Measurements from ENCODE around the gene PPP1R12B.
A peak's percentile ranks its signal among the peaks of the same experiment; 100 is the strongest.

Gene PPP1R12B, protein sequence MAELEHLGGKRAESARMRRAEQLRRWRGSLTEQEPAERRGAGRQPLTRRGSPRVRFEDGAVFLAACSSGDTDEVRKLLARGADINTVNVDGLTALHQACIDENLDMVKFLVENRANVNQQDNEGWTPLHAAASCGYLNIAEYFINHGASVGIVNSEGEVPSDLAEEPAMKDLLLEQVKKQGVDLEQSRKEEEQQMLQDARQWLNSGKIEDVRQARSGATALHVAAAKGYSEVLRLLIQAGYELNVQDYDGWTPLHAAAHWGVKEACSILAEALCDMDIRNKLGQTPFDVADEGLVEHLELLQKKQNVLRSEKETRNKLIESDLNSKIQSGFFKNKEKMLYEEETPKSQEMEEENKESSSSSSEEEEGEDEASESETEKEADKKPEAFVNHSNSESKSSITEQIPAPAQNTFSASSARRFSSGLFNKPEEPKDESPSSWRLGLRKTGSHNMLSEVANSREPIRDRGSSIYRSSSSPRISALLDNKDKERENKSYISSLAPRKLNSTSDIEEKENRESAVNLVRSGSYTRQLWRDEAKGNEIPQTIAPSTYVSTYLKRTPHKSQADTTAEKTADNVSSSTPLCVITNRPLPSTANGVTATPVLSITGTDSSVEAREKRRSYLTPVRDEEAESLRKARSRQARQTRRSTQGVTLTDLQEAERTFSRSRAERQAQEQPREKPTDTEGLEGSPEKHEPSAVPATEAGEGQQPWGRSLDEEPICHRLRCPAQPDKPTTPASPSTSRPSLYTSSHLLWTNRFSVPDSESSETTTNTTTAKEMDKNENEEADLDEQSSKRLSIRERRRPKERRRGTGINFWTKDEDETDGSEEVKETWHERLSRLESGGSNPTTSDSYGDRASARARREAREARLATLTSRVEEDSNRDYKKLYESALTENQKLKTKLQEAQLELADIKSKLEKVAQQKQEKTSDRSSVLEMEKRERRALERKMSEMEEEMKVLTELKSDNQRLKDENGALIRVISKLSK

DNA sequence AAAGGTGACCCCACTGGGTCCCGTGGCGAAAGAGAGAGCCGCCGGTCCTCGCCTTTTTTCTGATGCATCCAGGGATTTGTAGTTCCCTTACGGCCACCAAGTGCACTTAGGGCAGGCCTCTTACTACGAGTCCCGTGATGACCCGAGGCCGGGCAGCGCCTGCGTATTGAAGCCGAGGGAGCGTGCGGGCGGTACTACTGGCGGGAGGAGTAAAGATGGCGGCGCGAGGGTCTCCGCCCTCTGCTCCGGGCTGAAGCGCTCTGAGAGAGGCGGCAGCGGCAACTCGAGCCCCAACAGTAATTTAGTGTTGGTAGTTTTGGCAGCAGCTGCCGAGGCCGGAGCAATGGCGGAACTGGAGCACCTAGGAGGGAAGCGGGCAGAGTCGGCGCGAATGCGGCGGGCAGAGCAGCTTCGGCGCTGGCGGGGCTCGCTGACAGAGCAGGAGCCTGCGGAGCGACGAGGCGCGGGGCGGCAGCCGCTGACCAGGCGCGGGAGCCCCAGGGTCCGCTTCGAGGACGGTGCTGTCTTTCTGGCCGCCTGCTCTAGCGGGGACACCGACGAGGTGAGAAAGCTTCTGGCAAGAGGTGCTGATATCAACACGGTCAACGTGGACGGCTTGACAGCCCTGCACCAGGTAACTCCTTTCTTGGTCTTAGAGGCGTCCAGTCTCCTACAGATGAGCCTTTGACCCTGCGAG, at the start of gene PPP1R12B:
Gene PPP1R12B (plus strand): TSS at position 191 of the 697 bp plus-strand sequence. CDS start 153 bp downstream, at position 344.
- peak; percentile 99 for DNase-seq

DNA sequence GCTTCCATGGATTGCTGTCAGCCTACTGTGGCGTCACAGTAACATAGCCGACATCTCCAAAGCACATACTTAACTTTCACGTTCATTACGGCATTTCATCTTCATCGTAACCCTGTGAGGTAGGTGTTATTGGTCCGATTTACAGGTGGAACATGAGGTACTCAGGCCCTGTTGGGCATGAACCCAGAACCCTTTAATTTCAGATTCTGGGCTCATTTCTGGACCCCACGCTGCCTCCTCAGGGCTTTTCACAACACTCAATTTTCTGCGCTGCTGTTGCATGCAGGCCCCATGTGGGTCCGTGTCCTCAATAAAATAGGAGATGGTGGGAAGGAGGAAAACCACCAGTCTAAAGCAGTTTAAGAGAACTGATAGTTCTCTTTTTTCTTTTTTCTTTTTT, 46.3 kb upstream of the PPP1R12B start:
- no peak for DNase-seq

DNA sequence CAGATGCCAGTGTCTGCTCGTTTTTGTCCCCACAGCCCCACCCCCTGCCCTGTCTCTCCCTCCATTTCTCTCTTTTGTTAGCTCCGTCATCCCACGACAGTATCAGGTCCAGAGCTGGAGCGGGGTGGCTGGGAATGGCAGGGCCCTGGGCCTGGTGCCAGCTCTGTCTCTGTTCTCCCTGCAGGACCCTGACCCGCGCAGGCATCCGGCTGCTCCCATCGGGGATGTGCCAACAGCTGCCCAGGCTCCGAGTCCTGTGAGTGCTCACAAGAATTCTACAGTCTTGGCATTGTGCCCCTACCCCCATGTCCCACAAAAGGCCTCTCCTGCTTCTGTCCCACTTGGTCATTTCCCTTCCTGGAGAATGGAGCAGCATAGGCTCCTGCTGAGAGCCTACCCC, 44.1 kb upstream of the PPP1R12B start:
- DNase-seq = no peak

DNA sequence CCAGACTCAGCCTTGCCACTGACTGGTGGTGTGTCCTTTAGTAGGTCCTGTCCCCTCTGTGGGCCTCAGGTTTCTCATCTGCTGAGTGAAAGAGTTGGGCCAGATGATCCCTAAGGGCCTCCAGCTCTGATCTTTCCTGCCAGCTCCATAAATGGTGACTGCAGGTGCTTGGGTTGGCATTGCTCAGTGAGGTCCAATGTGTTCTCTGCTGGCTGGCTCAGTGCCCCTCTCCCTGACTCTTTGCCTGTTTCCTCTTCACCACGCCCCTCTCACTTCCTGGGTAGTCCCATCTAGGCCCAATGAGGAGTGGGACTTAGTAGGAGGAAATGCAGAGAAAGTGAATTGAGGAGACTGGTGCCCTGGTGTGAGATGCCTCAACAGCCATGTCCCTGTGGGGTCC, 43.3 kb upstream of the PPP1R12B start:
- no peak for DNase-seq

DNA sequence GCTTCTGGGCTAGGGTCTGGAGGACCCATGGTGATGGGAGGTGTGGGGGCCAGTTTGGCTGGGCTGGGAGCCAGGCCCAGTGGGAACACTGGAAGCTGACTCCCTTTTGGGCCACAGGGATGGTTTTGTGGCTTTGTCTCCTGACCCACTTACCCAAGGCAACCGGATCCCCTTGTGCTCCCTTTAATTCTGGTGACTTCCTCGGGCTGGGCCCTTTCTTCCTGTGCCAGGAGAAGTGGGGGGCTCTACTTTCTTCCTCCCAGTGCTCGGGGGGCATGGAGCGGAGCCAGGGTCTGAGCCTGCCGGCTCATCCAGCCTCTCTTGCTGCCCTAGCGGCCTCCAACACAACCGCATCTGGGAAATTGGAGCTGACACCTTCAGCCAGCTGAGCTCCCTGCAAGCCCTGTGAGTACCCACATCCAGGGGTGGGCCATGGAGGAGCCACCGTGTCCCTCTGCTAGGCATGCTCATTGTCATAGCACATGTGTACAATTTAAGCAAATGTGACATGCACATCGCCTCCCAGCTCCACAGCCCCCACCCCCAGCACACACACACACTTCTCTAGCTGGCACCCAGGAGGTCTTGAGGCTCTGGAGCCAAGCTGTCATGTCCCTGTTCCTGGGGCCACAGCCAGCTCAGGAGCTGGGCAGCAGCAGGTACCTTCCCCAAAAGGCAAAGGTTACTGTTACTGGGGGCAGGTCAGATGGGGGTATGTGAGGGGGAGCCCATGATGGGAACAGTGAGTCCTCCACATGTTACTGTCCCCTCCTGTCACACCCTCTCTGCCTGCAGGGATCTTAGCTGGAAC, 41.8 kb upstream of the PPP1R12B start:
- DNase-seq = no peak

DNA sequence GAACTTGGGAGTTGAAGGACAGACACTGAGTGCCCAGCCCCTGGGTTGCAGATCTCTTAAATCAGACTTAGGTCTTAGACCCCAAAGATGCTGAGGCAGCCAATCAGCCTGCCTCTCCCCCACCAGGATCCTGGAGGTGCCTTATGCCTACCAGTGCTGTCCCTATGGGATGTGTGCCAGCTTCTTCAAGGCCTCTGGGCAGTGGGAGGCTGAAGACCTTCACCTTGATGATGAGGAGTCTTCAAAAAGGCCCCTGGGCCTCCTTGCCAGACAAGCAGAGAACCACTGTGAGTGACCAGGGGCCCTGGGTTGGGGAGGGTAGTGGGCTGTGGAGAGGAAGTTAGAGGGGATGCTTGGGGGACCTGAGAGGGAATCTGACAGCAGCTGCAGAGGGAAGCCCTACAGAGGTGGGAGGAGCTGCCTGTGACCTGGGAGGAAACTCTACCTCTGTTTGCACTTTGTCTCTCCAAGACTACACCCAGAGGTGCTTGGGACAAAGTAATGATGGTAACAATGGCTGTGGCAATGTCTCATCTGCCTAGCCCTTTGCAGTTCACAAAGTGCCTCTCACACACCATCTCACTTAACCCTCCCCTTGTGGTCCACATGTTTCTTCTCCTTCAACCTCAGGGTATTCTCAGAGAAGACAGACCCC, 38.3 kb upstream of the PPP1R12B start:
- no peak for DNase-seq

DNA sequence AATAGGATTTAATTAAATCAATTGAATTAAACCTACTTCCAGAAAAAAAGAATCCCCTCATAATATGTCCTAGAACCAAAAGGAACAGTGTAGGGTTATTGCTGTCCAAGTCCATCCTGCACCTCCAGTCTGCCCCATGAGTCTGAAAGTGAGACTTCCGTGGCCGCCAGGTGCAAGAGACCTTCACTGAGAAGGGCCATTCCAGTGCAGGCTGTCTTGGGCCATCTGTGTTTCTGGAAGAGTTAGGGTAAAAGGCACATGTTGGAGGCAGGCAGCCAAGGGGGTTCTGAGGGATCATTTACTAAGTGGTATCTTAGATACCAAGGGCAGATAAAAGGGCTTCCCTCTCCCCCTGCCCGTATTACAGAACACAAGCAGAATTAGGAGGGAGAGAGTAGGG, 37.8 kb upstream of the PPP1R12B start:
- DNase-seq = no peak

DNA sequence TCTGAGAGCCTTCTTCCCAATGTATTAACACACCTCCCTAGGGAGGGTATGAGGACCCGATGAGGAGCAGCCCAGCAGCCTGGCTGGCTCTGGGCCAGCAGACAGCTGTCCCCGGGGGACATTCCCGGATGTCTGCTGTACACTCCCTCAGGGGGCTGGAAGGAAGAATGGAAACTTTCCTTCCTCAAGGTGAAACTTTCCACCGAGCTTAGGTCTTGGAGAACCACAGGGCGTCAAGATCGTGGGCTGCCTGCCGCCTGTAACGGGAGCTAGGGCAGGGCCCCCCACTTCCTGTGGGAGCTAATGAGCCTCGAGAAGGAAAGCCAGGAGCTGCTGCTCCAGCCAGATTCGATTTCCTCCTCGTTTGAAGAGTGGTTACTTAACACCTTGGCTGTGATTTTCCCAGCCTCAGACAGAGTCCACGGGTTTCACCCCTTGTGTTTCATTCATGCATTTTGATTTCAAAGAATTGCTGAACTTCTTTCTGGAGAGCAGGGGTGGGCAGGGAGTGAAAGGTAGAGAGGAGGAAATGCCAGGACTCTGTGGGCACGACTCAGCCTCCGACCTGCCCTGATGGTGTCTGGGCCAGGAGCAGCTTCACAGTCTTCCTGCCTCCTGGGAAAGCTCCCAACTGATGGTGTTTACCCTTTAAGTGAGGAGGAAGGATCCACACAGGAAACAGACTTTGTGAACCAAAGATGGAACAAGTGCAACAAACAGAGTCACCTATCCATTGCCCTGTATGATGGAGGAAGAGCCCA, 36.4 kb upstream of the PPP1R12B start:
- DNase-seq = no peak

DNA sequence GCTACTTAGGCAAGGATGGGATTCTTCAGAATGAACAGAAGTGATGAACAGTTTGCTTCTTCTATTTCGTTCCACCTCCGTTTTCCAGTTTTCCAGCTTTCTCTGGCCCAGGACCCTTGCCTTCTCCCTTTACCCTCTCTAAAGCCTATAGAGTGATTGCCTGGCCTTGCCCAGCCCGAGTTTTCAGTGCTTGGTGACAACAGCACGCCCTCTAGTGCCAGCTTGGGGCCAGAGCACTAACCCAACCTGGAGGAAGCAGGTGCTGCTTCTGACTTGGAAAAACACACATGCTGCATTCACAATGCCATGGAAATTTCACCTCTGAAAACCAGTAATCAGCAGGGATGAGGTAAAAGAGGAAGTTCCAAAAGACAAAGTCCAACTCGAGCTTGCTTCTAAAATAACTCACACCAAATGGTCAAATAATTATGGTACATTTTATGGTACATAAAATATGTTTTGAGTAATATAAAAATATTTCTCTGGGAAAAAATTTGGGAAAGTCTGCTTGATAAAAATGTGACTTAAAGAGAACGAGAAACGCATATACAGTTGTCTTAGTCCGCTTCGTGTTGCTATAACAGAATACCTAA, 32.8 kb upstream of the PPP1R12B start:
- peak; percentile 72 for DNase-seq

DNA sequence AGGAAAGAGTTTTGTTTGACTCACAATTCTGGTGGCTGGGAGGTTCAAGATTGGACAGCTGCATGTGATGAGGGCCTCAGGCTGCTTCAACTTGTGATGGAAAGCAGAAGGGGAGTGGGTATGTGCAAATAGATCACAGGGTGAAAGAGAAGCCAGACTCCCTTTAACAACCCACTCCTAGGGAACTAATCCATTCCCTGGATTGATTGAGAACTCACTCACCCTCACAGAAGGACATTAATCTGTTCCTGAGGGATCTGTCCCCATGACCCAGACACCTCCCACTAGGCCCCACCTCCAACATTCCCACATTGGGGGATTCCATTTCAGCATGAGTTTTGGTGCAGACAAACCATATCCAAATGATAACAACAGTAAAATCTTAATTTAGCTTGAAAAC, 32.3 kb upstream of the PPP1R12B start:
- no peak for DNase-seq

DNA sequence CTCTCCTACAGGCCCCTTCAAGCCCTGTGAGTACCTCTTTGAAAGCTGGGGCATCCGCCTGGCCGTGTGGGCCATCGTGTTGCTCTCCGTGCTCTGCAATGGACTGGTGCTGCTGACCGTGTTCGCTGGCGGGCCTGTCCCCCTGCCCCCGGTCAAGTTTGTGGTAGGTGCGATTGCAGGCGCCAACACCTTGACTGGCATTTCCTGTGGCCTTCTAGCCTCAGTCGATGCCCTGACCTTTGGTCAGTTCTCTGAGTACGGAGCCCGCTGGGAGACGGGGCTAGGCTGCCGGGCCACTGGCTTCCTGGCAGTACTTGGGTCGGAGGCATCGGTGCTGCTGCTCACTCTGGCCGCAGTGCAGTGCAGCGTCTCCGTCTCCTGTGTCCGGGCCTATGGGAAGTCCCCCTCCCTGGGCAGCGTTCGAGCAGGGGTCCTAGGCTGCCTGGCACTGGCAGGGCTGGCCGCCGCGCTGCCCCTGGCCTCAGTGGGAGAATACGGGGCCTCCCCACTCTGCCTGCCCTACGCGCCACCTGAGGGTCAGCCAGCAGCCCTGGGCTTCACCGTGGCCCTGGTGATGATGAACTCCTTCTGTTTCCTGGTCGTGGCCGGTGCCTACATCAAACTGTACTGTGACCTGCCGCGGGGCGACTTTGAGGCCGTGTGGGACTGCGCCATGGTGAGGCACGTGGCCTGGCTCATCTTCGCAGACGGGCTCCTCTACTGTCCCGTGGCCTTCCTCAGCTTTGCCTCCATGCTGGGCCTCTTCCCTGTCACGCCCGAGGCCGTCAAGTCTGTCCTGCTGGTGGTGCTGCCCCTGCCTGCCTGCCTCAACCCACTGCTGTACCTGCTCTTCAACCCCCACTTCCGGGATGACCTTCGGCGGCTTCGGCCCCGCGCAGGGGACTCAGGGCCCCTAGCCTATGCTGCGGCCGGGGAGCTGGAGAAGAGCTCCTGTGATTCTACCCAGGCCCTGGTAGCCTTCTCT, 30.3 kb upstream of the PPP1R12B start:
- no peak for DNase-seq

DNA sequence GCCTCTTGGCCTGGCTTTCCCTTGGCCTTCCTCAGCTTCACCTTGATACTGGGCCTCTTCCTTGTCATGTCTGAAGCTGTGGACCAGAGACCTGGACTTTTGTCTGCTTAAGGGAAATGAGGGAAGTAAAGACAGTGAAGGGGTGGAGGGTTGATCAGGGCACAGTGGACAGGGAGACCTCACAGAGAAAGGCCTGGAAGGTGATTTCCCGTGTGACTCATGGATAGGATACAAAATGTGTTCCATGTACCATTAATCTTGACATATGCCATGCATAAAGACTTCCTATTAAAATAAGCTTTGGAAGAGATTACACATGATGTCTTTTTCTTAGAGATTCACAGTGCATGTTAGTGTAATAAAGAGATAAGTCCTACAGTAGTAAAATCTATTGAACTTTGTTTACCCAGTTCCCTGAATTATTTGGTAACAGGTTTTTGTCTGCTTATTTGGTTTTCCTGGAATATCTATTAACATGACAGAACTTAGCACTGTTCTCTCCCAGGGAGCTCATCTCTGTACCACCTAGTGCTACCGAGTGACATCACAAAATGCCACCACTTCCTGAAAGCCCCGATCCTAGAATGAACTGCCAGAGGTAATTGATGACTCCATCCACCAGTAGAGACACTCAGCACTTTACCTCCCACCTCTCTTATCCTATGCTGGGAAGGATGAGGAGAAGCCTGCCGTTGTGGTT, 29.0 kb upstream of the PPP1R12B start:
- no peak for DNase-seq

DNA sequence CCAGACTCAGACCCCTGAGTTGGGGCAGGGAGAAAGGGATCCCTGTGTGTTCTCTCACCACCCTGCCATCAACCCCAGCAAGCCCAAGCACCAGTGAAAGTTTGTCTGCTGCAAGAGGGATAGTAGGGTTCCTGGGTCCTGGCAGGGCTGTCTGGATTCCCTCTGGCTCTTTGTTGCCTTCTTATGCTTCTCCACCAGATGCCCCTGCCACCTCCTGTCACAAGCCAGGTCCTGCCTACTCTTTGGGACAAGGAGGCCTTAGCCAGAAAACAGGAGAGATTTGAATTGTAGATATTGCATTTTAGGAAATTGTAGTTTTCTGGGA, 28.5 kb upstream of the PPP1R12B start:
- DNase-seq = no peak

DNA sequence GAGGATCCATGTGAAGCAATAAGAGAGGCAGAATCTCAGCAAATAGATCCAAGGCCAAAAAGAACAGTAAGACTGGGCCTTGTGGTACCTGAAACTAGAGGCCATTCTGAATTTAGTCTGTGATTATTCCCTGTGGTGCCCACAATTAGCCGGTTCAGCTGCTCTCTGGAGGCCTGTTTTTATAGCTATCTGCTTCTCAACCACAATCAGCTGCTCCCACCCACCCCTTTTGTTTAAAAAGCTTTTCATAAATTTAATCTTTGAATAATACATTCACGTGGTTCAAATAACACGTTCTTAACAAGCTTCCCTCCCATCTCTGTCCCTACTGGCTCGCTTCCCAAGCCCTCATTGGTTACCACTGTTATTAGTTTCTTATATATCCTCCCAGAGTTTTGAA, 24.8 kb upstream of the PPP1R12B start:
- DNase-seq = no peak

DNA sequence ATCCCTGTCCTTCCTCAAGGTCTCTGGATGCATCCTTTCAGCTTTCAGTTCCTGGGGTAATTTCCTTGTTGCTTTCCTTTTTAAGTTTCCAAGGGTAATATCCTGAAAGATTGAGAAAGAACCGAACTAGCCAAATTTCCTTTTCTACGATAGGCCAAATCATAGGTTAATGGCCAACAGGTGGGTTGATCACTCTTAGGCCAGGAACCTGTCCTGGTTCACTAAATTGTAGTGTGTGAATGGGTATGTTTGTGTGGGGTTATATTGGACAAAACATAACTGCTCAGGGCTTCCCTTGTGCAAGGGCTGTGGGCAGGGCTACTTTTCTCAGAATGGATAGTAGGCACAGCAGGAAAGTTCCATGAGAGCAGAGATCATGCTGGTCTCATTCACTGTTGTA, 23.9 kb upstream of the PPP1R12B start:
- DNase-seq = no peak

DNA sequence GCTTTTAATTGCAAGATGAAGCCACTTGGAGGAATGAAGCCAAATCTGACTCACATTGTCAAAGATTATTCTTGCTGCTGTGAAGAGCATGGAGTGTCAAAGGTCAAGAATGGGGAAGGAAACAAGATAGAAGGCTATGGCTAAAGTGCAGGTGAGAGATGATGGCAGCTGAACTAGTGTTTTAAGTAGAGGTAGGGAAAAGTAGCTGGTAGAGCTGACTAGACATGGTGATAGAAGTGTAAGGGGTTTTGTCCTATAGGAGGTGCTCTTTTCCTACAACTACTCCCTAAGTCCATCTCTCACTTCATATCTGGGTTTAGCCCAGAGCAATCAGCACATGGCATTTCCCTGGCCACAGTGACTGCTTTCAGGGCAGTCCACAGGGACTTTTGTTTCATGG, 18.6 kb upstream of the PPP1R12B start:
- DNase-seq = no peak

DNA sequence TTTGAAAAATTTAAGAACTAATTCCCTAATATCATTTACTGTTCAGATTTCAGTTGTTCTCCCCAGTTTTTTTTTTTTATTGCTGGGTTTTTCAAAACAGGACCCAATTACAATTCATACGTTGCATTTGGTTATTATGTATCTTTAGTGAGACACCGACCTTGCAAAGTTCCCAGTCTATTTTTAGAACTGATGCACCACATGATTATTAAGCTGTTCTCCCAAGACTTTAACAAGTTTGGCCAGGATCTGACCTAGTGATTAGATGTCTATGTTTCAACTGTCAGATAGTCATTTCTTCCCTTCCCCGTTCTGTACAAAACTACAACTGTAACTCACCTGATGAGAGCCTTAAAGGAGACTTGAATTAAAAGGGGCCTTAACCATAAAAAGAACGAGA, 14.6 kb upstream of the PPP1R12B start:
- no peak for DNase-seq

DNA sequence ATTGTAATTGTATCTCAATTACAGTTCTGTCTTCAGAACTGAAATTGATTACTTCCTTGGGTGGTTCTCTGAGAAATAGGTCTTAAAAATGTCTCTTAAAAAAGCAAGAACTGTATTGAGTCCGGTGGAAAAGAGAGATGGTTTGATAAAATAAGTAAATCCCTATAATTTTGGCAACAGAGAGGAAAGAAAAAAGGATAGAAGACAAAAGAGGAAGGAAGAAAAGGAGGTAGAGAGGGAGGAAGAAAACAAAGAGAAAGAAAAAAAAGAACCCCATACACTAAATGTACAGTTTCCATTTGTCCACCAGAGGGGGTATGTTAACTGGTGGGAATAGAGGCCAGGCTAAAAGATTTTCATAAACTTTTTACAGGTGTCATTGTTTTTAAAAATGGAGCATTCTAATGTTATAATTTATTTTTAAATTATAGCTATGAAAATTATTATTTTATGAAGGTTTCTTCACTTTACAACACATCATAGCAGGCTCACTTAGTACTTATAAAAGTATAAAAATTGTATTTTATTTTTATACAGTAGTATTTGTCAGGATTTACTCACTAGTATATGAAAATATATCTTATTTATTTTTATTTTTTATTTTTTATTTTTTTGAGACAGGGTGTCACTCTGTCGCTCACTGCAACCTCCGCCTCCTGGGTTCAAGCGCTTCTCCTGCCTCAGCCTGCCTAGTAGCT, 4.7 kb upstream of the PPP1R12B start:
- peak; percentile 66 for DNase-seq
